Measurements from ENCODE around the gene RBBP8NL. TPM values are rescaled to one million over a fixed set of nuclear protein-coding genes. Genes with fewer than 3 reads are reported as not detected.

RBBP8NL gene
- total and polyA plus RNA-seq, 2 of the 8 experiments (the other 6 are each of a cell fraction or from before 2014, with no cell fraction given) = 0.43 to 0.48 TPM

- POLR2A ChIA-PET (ENCODE audit: partially characterized antibody) = interaction anchor here (0.8 to 10.7 kb wide), 17 partner anchors 10 to 80 kb away, joined by 3 to 213 read pairs (median 5); partner anchors contain the start of genes LAMA5 and RPS21
- no peaks in the 10 kb centered on the region for H3K9me3 ChIP-seq (ENCODE audit: insufficient read depth in 2 of 2, low read depth in 1 of 2, low read length in 1 of 2)
- FAIRE-seq (no peak), DNase-seq (ENCODE audit: low read depth in 1 of 2, low spot score in 2 of 2) (peak; percentile 78 to 85)
- H2BK20ac ChIP-seq (ENCODE audit: low read length) = 0 out of 2 replicates have a peak overlapping the region, but pooled peaks have one; percentile 23
- peak overlapping the region; percentile 38; the same call in 1 of the 2 replicates for H4K8ac ChIP-seq (ENCODE audit: extremely low read depth, insufficient read depth, low read length)
- peak overlapping the region; percentile 71; the same call in 1 of the 2 replicates for H3K27ac ChIP-seq (ENCODE audit: low read depth, low read length)
- H3K79me2 ChIP-seq (ENCODE audit: control insufficient read depth in 1 of 2, insufficient read depth in 2 of 2, low read length in 2 of 2) = no peaks in the 10 kb centered on the region
- no peak overlapping the region for H3K14ac ChIP-seq (ENCODE audit: insufficient read length)
- H3K4me2 ChIP-seq (ENCODE audit: insufficient read depth in 1 of 2, low read depth in 2 of 2, low read length in 2 of 2) = 0 out of 4 replicates have a peak overlapping the region, but pooled peaks of 1 of the 2 experiments have one; percentile 29
- peak overlapping the region; percentile 84 for H4K91ac ChIP-seq (replicated peaks; ENCODE audit: insufficient read length, low read length)
- no peaks in the 10 kb centered on the region for H3K23me2 ChIP-seq (ENCODE audit: low read depth, low read length)
- peak overlapping the region; percentile 5 for H3K56ac ChIP-seq (replicated peaks; ENCODE audit: insufficient read length, low read depth, low read length)
- peak overlapping the region; percentile 88 for H2BK5ac ChIP-seq (ENCODE audit: low read depth, low read length)
- H4K5ac ChIP-seq (ENCODE audit: insufficient read length, low read depth, low read length) = peak overlapping the region; percentile 28
- H2BK12ac ChIP-seq (ENCODE audit: low read depth, low read length) = peak overlapping the region; percentile 90
- H2AFZ ChIP-seq (ENCODE audit: low read length) = no peak overlapping the region
- no peaks in the 10 kb centered on the region; a peak in 1 of 8 replicates for H3K36me3 ChIP-seq (ENCODE audit: control insufficient read depth in 2 of 4, insufficient read depth in 4 of 4, low read length in 3 of 4)
- no peaks in the 10 kb centered on the region for H3K79me1 ChIP-seq (ENCODE audit: low read depth, low read length)
- peak overlapping the region; percentile 58 for H3K4ac ChIP-seq (replicated peaks; ENCODE audit: insufficient read length, low read depth, low read length)
- peak overlapping the region; percentile 72 for H2BK120ac ChIP-seq (replicated peaks; ENCODE audit: low read depth, low read length)
- no peaks in the 10 kb centered on the region for H4K20me1 ChIP-seq (replicated peaks in 1 of 2; ENCODE audit: control insufficient read depth in 1 of 2, insufficient read depth in 2 of 2, low read length in 2 of 2)
- H3K27me3 ChIP-seq (replicated peaks in 1 of 4; ENCODE audit: control insufficient read depth in 3 of 4, extremely low read depth in 1 of 4, insufficient read depth in 3 of 4, low read length in 3 of 4) = no peaks in the 10 kb centered on the region
- H3K4me3 ChIP-seq (ENCODE audit: extremely low read depth in 1 of 4, insufficient read depth in 2 of 4, low read depth in 3 of 4, low read length in 4 of 4) = no peak overlapping the region
- peaks cover 0 to 29% (median 28%) of the 10 kb centered on the region in 4 experiments; a peak in 6 of 7 replicates for H3K4me1 ChIP-seq (replicated peaks in 1 of 4; ENCODE audit: control insufficient read depth in 3 of 4, insufficient read depth in 4 of 4, low read length in 3 of 4)
- 62% methylated on average over 23 of the region's 26 CpGs; no CpG with 5 or more reads in 1 of the 2 experiments for WGBS, 2 experiments (ENCODE audit: extremely low coverage in 1 of 2, insufficient coverage in 1 of 2, insufficient read length in 1 of 2, insufficient replicate concordance in 2 of 2, low coverage in 1 of 2, low lambda C conversion rate in 2 of 2, missing lambda C conversion rate in 1 of 2)
- H2BK15ac ChIP-seq (ENCODE audit: low read length) = peak overlapping the region; percentile 72; the same call in 1 of the 2 replicates
- H3K9ac ChIP-seq (replicated peaks in 1 of 4; ENCODE audit: extremely low read depth in 1 of 4, low read depth in 3 of 4, low read length in 3 of 4) = peak overlapping the region in 3 of 4 experiments; percentile 4 to 30 (median 20); a peak in 2 of 7 replicates
- CTCF ChIA-PET (ENCODE audit: partially characterized antibody) = interaction anchor here (0.6 to 14.1 kb wide), 19 partner anchors 9 to 901 kb away, joined by 3 to 212 read pairs (median 4); partner anchors contain the start of genes LAMA5 and RPS21
- peak overlapping the region; percentile 52 for H3K23ac ChIP-seq (ENCODE audit: insufficient read length)
- H3K18ac ChIP-seq (ENCODE audit: extremely low read depth, low read length) = peak overlapping the region; percentile 83
- H2AK5ac ChIP-seq (ENCODE audit: low read depth, low read length) = 0 out of 2 replicates have a peak overlapping the region, but pooled peaks have one; percentile 40
- TF ChIP-seq ZNF274 (IDR thresholded peaks at IDR 0.05; ENCODE audit: borderline replicate concordance, extremely low read depth, low read length) (no peak), SRF (IDR thresholded peaks at IDR 0.05; ENCODE audit: low read depth, low read length) (no peak)
Observed at GRCh38 chr20:62376112-62377063, 51.0 kb downstream of the RBBP8NL start.

Data from H1 (cell line).